GM21529 (cell line): Measurements from ENCODE around the gene NIP7.
A peak's percentile ranks its signal among the peaks of the same experiment; 100 is the strongest.

ENCODE experiments used
- ATAC-seq: cut with Tn5 transposase; IDR thresholded peaks from one replicate; pipeline ENCODE4 v1.9.1; 2021; ENCODE audit not compliant: unreplicated experiment

The NIP7 gene

DNA sequence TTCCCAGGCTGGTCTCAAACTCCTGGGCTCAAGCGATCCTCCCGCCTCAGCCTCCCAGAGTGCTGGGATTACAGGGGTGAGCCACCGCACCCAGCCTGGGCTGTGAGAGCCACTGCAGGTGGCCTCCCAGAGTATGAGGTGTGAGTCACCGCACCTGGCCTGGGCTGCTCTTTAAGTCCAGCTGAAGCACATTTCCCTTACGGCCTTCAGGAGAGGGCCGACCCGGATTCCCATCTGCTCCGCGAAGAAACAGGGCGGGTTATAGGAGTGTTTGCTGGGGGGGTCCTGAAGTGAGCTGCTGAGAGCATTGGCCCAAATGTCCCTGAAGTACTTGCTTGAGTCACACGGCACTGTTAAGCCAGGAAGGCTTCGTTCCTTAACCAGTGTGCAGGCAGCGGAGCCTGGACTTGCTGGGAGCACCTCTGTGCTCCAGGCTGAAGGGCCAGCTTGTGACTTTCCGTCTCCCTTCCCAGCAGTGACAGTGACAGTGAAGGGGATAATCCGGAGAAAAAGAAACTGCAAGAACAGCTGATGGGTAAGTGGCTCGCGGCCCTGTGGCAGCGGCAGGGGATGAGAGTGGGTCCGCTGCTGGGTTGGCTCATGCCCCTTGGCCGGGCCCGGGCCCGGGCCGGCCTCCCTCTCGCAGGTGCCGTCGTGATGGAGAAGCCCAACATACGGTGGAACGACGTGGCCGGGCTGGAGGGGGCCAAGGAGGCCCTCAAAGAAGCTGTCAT, 21.2 kb upstream of the NIP7 start:
- ATAC-seq = no peak

GRCh38 chr16:69318911-69319289, 20.7 kb upstream of the NIP7 start:
- ATAC-seq = no peak

DNA sequence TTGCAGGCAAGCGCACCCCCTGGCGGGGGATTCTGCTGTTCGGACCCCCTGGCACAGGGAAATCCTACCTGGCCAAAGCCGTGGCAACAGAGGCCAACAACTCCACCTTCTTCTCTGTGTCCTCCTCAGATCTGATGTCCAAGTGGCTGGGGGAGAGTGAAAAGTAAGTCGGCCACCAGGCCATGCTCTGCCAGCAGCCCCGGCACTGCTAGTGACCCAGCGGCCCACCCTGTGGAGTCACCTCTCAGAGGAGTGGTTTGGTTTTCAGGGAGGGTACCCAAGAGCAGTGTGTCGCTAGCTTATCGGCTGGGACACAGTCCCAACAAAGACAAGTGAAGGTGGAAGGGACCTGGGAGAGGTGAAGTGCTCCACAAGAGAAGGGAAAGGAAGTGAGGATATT, 20.2 kb upstream of the NIP7 start:
- ATAC-seq = no peak

DNA sequence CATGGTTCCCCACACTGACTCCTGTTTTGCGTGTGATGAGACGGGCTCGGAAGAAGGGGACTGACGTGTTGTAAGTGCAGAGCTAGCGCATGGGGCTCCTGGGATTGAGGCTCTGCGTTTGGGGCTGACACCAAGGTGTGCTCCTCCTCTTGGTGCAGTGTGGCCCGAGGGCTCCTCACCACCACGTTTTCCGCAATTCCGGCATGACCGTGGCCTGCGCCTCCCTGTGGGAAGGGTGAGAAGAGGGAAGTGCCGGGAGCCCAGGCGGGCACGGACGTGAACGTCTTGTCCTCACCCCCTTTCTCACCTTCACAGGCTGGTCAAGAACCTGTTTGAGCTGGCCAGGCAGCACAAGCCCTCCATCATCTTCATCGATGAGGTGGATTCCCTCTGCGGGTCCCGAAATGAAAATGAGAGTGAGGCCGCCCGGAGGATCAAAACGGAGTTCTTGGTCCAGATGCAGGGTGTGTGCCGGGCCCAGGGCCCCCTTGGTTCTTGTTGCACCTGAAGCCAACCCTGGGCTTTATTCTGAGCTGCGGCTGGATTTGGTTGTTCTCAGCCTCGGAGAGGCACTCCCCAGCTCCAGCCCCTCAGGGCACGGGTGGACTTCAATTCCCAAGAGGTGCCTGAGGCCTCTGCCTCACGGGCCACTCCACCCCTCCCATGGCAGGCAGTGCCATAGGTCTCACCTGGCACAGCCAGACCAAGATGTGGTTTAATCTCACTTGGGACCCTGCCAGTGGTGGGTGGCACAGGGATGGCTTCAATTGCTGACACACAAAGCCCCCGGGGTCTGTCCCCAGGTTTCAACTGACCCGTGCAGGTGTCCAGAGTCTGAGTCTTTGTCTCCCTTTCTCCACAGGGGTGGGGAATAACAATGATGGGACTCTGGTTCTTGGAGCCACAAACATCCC, 19.5 kb upstream of the NIP7 start:
- ATAC-seq = no peak

DNA sequence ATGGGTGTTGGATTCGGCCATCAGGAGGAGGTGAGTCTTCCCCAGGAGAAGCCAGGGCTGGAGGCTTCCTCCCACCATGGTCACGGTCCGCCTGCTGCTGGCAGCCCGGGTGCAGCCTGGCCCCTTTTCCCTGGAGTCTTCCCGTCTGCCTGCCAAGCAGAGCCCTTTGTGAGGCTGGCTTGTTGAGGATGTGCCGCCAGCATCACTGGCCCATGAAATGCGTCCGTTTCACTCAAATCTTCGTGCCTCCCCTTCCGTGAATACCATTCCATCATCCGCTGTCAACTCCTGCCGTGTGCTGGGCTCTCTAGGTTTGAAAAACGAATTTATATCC, 18.9 kb upstream of the NIP7 start:
- no peak for ATAC-seq

DNA sequence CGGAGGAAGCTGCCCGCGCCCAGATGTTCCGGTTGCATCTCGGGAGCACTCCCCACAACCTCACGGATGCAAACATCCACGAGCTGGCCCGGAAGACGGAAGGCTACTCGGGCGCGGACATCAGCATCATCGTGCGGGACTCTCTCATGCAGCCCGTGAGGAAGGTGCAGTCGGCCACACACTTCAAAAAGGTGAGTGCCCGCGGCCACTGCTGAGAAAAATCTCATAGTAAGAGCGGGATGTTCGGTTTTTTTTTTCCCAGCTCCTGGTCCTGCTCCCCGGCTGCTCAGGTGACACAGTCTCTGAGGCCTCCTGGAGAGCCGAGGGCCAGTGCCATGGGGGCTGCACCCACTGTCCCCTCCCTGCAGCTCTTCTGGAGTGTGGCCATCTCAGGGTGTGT, 18.5 kb upstream of the NIP7 start:
- ATAC-seq = no peak

- no peak for ATAC-seq
Observed at GRCh38 chr16:69322343-69322742, 17.2 kb upstream of the NIP7 start.

DNA sequence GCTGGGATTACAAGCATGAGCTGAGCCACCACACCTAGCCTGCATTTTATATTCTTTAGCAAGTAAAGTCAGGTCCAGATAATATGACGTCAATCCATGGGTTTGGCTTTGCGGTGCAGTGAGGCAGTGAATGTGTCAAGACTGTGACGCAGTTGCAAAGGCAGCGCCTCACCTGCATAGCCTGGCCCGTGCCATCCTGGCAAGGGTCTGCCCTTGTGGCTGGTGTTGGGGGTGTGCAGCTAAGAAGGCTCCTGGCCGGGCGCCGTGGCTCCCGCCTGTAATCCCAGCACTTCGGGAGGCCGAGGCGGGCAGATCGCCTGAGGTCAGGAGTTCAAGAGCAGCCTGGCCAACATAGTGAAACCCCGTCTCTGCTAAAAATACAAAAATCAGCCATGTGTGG, 16.2 kb upstream of the NIP7 start:
- no peak for ATAC-seq

DNA sequence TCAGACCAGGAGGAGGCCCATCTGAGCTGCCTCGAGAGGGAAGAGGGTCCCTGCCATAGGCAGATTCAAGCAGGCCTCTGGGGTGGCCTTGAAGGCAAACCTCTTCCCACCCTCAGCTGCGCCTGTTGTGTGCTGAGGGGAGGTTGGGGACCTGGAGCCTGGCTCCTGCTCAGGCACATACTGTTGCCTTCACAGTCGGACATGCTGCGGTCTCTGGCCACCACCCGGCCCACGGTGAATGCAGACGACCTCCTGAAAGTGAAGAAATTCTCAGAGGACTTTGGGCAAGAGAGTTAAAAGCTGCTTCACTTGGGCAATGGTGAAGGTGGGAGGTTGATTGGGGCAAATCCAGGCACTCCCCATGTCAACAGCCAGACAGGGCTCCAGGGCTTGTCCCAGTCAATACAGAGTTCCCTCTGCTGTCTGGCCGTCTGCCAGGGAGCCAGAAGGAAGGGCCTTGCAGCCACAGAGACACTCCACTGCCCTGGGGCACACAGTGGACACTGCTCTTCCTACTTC, 15.5 kb upstream of the NIP7 start:
- no peak for ATAC-seq

DNA sequence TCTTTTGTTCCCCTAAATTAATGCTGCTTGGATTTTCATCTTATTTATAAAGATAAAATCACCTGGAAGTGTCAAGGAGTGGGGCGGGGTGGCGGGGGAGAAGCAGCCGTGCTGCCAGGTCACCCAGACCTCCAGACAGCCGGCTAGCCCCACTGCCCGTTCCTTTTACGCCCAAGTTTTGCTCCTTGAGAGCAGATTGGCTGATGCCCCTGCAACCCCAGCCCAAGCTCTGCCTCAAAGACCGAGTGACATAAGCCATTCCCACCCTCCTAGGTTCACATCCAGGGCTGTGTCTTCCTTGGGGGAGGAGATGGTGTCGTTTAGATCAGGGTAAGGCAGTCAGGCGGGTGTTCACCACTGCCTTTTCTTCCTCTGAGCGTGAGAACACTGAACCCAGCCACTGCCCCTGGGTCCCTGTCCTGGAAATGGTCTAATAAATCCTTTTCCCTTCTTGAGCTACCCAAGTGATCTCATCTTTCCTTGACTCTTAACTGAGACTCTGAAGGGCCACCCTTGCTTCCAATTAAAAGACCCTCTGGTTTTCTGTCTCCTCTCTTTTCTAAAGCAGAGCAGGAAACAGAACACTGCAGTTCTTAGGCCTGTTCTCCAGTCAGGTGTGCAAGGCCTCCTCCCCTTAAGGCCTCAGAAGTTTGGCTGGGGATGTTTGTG, 14.9 kb upstream of the NIP7 start:
- ATAC-seq = no peak

DNA sequence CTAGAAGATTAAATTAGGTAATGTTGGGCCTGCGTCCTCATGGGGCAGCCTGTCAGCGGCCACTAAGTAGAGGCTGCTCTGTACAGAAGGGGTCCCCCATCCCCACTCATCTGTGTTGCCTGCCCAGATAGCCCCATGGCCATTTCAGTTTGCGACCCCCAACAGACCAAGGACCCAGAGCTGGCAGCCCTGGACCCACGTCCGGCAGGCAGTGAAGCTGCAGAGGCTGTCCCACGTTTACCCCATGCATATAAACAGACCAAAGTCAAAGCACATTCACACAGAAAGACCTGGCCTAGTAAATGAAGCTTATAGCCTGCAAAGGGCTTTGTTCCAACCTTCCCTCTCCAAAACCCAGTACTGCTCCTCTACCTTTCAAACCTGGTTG, 13.8 kb upstream of the NIP7 start:
- no peak for ATAC-seq

GRCh38 chr16:69326172-69326873, 13.2 kb upstream of the NIP7 start:
- ATAC-seq = no peak

GRCh38 chr16:69327585-69328310, 11.8 kb upstream of the NIP7 start:
- no peak for ATAC-seq

GRCh38 chr16:69328854-69329316, 10.7 kb upstream of the NIP7 start:
- no peak for ATAC-seq

GRCh38 chr16:69329369-69330285, 9.9 kb upstream of the NIP7 start:
- ATAC-seq = peak; percentile 39

GRCh38 chr16:69330286-69331109, 9.1 kb upstream of the NIP7 start, which contains the start of gene PDF:
Gene PDF, minus strand, starts transcription at chr16:69330588. Its CDS starts 18 bp downstream, at chr16:69330570.
- peak; percentile 93 for ATAC-seq

DNA sequence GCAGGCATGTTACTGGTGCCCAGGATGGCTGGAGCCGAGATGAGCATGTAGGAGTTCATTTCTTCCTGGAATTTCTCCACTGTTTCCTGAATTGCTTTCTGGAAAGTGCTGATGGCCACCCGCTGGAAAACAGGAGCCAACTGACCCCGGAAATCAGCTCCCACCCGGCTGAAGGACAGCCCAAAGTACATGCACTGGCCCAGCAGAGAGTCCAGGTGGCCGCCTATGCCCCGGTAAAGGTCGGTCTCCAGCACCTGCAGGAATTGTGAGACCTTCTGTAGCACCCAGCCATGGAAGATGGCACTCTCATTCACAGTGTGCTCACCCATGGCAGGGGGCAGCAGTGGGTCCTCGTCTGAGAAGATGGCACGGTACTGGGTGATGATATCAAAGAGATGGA, 4.9 kb upstream of the NIP7 start:
- ATAC-seq = no peak

DNA sequence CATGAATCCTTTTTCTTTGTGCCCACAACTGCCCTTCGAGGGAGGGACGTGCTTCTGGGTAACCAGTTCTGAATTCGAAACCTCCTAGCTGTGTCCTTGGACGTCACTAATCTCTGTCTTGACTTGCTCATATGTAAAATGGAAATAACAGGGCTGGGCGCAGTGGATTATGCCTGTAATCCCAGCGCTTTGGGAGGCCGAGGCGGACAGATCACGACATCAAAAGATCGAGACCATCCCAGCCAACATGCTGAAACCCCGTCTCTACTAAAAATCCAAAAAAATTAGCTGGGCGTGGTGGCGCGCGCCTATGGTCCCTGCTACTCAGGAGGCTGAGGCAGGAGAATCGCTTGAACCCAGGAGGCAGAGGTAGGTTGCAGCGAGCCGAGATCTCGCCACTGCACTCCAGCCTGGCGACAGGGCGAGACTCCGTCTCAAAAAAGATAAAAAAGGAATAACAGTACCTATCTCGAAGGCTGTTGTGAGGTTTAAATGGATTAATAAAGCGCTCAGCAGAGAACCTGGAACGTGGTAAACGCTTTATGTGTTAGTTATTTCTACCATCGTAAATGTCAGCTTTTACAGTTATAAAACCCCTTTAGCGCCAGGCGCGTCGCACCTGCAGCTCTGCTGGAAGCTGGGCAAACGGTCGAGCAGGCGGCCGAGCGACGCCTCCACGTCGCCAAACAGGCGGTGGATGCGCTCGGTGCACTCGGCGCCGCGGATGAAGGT, 849 bp upstream of the NIP7 start:
- ATAC-seq = no peak
